Right lobe of liver (tissue), 4 donors: ENCODE results near the gene SIMC1.

Experiments used
- POLR2A ChIP-seq: fragments of 450-650 bp; IDR thresholded peaks from one replicate; pipeline ENCODE4 v1.6.1; 2017; ENCODE audit warnings: antibody characterized with exemption, mild to moderate bottlenecking
- TF ChIP-seq, protein P1 (sequence below), 4 donors: fragments of 200-600 bp in 3 of 4; fragments of 450-650 bp in 1 of 4; IDR thresholded peaks; one replicate each; pipeline versions ENCODE4 v1.5.1 to v1.8.0; 2016 to 2022; ENCODE audit warnings: antibody characterized with exemption in 4 of 4, mild to moderate bottlenecking in 2 of 4
- donor health status: DM: no; HTN: no; CAD: no.
- donor health status: DM: no; HTN: no; CAD: no.
- donor health status: DM: no; HTN: yes; CAD: no.

DNA sequence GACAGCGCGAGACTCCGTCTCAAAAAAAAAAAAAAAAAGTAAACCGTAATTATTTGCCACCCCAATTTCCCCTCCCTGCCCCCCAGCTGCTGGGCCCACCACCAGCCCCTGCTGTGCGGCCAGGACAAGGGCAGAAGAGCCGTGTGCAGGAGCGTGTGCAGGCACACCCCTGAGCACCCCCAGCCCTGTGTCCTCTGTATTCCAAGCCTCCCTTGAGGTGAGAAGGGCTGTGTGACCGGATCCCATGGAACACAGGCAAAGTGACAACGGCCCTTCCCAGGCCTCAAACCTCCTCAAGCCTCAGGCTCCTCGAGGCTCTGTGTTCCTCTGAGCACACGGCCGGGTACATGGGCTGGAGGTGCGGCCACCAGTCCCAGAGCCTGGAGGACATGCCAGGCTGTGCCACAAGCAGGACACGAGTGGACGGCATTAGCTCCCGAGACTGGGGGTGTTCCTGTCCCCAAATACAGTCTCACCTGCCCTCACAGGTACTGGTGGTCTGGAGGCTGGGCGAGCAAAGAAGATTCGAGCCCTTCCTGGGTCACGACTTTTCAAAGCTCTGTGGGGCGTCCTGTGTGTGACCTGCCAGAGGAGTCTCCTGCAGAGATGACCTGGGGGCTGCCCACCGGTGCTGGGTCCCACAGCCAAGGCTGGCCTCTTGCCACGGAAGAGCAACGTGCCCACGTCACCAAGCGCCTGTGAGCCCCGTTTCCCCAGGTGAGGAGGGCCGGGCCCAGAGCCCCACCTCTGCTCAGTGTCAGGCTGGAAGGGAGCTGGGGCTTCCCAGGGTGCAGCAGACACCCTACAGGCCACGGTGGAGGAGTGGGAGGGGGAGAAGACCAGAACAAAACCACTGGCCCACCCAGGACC, 47.1 kb upstream of the SIMC1 start:
- TF ChIP-seq, protein P1, sequence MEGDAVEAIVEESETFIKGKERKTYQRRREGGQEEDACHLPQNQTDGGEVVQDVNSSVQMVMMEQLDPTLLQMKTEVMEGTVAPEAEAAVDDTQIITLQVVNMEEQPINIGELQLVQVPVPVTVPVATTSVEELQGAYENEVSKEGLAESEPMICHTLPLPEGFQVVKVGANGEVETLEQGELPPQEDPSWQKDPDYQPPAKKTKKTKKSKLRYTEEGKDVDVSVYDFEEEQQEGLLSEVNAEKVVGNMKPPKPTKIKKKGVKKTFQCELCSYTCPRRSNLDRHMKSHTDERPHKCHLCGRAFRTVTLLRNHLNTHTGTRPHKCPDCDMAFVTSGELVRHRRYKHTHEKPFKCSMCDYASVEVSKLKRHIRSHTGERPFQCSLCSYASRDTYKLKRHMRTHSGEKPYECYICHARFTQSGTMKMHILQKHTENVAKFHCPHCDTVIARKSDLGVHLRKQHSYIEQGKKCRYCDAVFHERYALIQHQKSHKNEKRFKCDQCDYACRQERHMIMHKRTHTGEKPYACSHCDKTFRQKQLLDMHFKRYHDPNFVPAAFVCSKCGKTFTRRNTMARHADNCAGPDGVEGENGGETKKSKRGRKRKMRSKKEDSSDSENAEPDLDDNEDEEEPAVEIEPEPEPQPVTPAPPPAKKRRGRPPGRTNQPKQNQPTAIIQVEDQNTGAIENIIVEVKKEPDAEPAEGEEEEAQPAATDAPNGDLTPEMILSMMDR (IDR thresholded peaks at IDR 0.05): no peak
- no peak for TF ChIP-seq POLR2A
